WTC11 (cell line): ENCODE results near the gene CLPTM1. TPM values are rescaled to one million over a fixed set of nuclear protein-coding genes. Genes with fewer than 3 reads are reported as not detected.

Source experiments
- ATAC-seq: fragments of 200-7000 bp; cut with Tn5 transposase; 2 replicates; pipeline ENCODE4 v1.10.0; 2021; ENCODE audit warnings: mild to moderate bottlenecking, moderate library complexity
- CTCF ChIA-PET: fragments of 300-600 bp; sonication (Branson Sonifier 250); formaldehyde crosslinking; loops from one replicate; lab custom pipeline; 2021; ENCODE audit warnings: antibody characterized with exemption; lab: Charles Lee
- POLR2A ChIA-PET: fragments of 350-600 bp; sonication (Branson Sonifier 250); formaldehyde crosslinking; loops from one replicate; lab custom pipeline; 2021; ENCODE audit warnings: antibody characterized with exemption; lab: Charles Lee
- DNase-seq: peaks from one replicate; pipeline ENCODE4 v3.0.0; 2021; ENCODE audit warnings: low spot score
- H3K27ac Mint-ChIP-seq: 2 replicates; pipeline ENCODE4 v1.8.0; 2021; ENCODE audit warnings: mixed read lengths
- H3K27me3 Mint-ChIP-seq: 2 replicates; pipeline ENCODE4 v1.8.0; 2021; ENCODE audit warnings: low read depth, mild to moderate bottlenecking, moderate library complexity, mixed read lengths
- H3K36me3 Mint-ChIP-seq: 2 replicates; pipeline ENCODE4 v1.8.0; 2021; ENCODE audit warnings: mixed read lengths
- H3K4me1 Mint-ChIP-seq: 2 replicates; pipeline ENCODE4 v1.8.0; 2022; ENCODE audit warnings: mixed read lengths
- H3K4me3 Mint-ChIP-seq: 2 replicates; pipeline ENCODE4 v1.8.0; 2021; ENCODE audit warnings: mild to moderate bottlenecking, moderate library complexity, mixed read lengths
- H3K9me3 Mint-ChIP-seq: 2 replicates; pipeline ENCODE4 v1.8.0; 2021; ENCODE audit warnings: mixed read lengths
- CBFB ChIP-seq: sonication (generic); formaldehyde crosslinking; IDR thresholded peaks from 2 replicates; pipeline ENCODE4 v1.8.1; 2022; ENCODE audit warnings: mild to moderate bottlenecking, low read depth, missing genetic modification reagents
- CREB1 ChIP-seq: sonication (generic); formaldehyde crosslinking; IDR thresholded peaks from 2 replicates; pipeline ENCODE4 v1.8.0; 2023; ENCODE audit warnings: mild to moderate bottlenecking, missing genetic modification reagents
- E2F4 ChIP-seq: sonication (generic); formaldehyde crosslinking; IDR thresholded peaks from 2 replicates; pipeline ENCODE4 v1.8.1; 2022; ENCODE audit warnings: low read depth, mild to moderate bottlenecking, moderate library complexity, missing genetic modification reagents, borderline replicate concordance
- E2F5 ChIP-seq: sonication (generic); formaldehyde crosslinking; IDR thresholded peaks from 2 replicates; pipeline ENCODE4 v1.8.1; 2022; ENCODE audit warnings: mild to moderate bottlenecking, moderate library complexity, missing genetic modification reagents
- ELF4 ChIP-seq: sonication (generic); formaldehyde crosslinking; IDR thresholded peaks from 2 replicates; pipeline ENCODE4 v1.8.1; 2022; ENCODE audit warnings: low read depth, mild to moderate bottlenecking, moderate library complexity, missing genetic modification reagents
- EMX1 ChIP-seq: fragments of 250-450 bp; sonication (Bioruptor Pico); IDR thresholded peaks from 2 replicates; pipeline ENCODE4 v1.8.0; 2021; ENCODE audit warnings: mild to moderate bottlenecking
- JUN ChIP-seq: sonication (generic); formaldehyde crosslinking; IDR thresholded peaks from 2 replicates; pipeline ENCODE4 v1.8.0; 2023; ENCODE audit warnings: mild to moderate bottlenecking, missing genetic modification reagents
- NFE2L1 ChIP-seq: sonication (generic); formaldehyde crosslinking; IDR thresholded peaks from 2 replicates; pipeline ENCODE4 v1.8.1; 2023; ENCODE audit warnings: missing genetic modification reagents
- RELA ChIP-seq: sonication (generic); formaldehyde crosslinking; IDR thresholded peaks from 2 replicates; pipeline ENCODE4 v1.8.1; 2022; ENCODE audit warnings: missing genetic modification reagents, mild to moderate bottlenecking, borderline replicate concordance
- SP1 ChIP-seq: sonication (generic); formaldehyde crosslinking; conservative IDR thresholded peaks from 2 replicates; pipeline ENCODE4 v1.8.1; 2022; ENCODE audit warnings: missing genetic modification reagents
- TCF7 ChIP-seq: sonication (generic); formaldehyde crosslinking; IDR thresholded peaks from 2 replicates; pipeline ENCODE4 v1.8.0; 2022; ENCODE audit warnings: mild to moderate bottlenecking, low read depth, missing genetic modification reagents, moderate library complexity
- TP53 ChIP-seq: sonication (generic); formaldehyde crosslinking; IDR thresholded peaks from 2 replicates; pipeline ENCODE4 v1.8.1; 2023; ENCODE audit warnings: mild to moderate bottlenecking, missing genetic modification reagents
- ZNF219 ChIP-seq: sonication (generic); formaldehyde crosslinking; IDR thresholded peaks from 2 replicates; pipeline ENCODE4 v1.8.0; 2023; ENCODE audit warnings: missing genetic modification reagents, mild to moderate bottlenecking, borderline replicate concordance
- ZNF232 ChIP-seq: sonication (generic); formaldehyde crosslinking; IDR thresholded peaks from 2 replicates; pipeline ENCODE4 v1.8.0; 2022; ENCODE audit warnings: mild to moderate bottlenecking, missing genetic modification reagents
- ZNF263 ChIP-seq: sonication (generic); formaldehyde crosslinking; IDR thresholded peaks from 2 replicates; pipeline ENCODE4 v1.8.1; 2022; ENCODE audit warnings: low read depth, mild to moderate bottlenecking, moderate library complexity, missing genetic modification reagents
- ZNF671 ChIP-seq: fragments of 250-450 bp; sonication (Bioruptor Pico); IDR thresholded peaks from 2 replicates; pipeline ENCODE4 v1.8.0; 2021; ENCODE audit warnings: mild to moderate bottlenecking
- total RNA-seq: library from RNA; stranded (reverse); gene quantifications from 3 replicates; pipeline ENCODE4 v1.2.3, GENCODE V29; 2021
- TF ChIP-seq, protein P1 (sequence below): sonication (generic); formaldehyde crosslinking; IDR thresholded peaks from 2 replicates; pipeline ENCODE4 v1.8.0; 2022; ENCODE audit warnings: mild to moderate bottlenecking, missing genetic modification reagents
- TF ChIP-seq, protein P2 (sequence below): fragments of 250-450 bp; sonication (Bioruptor Pico); IDR thresholded peaks from 2 replicates; pipeline ENCODE4 v1.9.0; 2021; ENCODE audit warnings: mild to moderate bottlenecking
- TF ChIP-seq, protein P3 (sequence below): sonication (generic); formaldehyde crosslinking; conservative IDR thresholded peaks from 2 replicates; pipeline ENCODE4 v1.8.1; 2022; ENCODE audit warnings: mild to moderate bottlenecking, missing genetic modification reagents
- TF ChIP-seq, protein P4 (sequence below): sonication (generic); formaldehyde crosslinking; IDR thresholded peaks from 2 replicates; pipeline ENCODE4 v1.8.0; 2023; ENCODE audit warnings: mild to moderate bottlenecking, missing genetic modification reagents
- TF ChIP-seq, protein P5 (sequence below): sonication (generic); formaldehyde crosslinking; conservative IDR thresholded peaks from 2 replicates; pipeline ENCODE4 v1.8.1; 2023; ENCODE audit warnings: mild to moderate bottlenecking, low read depth, missing genetic modification reagents, moderate library complexity

The CLPTM1 gene
- total RNA-seq, 1 experiment from 2014 or later = 85.6 TPM

DNA sequence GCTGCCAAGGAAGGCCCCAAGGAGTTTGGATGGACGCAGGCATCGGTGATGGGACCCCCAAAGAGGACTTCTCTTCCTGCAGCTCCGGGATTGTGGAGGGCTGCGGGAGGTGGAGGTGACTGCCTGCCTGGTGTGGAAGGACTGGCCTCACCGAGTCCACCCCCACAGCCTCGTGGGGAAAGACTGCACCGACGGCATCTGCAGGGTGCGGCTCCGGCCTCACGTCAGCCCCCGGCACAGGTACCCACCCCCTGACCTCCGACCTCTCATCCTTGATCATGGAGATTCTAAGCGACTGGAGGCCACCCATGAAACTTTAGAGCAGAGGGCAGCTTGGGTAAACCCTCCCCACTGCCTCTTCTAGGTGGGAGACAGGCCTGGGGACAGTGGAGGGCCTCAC, 66.8 kb downstream of the CLPTM1 start (continued):
- TF ChIP-seq E2F5 (CRISPR knock-in tag) (no peak), RELA (CRISPR knock-in tag) (no peak), ZNF219 (CRISPR knock-in tag) (no peak), NFE2L1 (CRISPR knock-in tag) (no peak), TP53 (CRISPR knock-in tag) (no peak)
- TF ChIP-seq, protein P1, sequence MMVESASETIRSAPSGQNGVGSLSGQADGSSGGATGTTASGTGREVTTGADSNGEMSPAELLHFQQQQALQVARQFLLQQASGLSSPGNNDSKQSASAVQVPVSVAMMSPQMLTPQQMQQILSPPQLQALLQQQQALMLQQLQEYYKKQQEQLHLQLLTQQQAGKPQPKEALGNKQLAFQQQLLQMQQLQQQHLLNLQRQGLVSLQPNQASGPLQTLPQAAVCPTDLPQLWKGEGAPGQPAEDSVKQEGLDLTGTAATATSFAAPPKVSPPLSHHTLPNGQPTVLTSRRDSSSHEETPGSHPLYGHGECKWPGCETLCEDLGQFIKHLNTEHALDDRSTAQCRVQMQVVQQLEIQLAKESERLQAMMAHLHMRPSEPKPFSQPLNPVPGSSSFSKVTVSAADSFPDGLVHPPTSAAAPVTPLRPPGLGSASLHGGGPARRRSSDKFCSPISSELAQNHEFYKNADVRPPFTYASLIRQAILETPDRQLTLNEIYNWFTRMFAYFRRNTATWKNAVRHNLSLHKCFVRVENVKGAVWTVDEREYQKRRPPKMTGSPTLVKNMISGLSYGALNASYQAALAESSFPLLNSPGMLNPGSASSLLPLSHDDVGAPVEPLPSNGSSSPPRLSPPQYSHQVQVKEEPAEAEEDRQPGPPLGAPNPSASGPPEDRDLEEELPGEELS (CRISPR knock-in tag) = no peak

- ChIA-PET POLR2A (no interaction called here), CTCF (interaction anchor here (1.7 kb wide), 1 partner anchor 37 kb away, joined by 4 read pairs; no protein-coding TSS in a partner anchor)
- Mint-ChIP-seq H3K27me3 (no peaks in the 10 kb centered on the region; the same call in 1 of the 2 replicates), H3K36me3 (0 out of 2 replicates have a peak, but pooled peaks cover 3% of the 10 kb centered on the region), H3K4me3 (no peak overlapping the region), H3K27ac (no peak overlapping the region), H3K4me1 (peaks cover 8% of the 10 kb centered on the region), H3K9me3 (peaks cover 4% of the 10 kb centered on the region)
- no peak for DNase-seq
- no peak for TF ChIP-seq E2F4 (CRISPR knock-in tag)
- TF ChIP-seq, protein P2, sequence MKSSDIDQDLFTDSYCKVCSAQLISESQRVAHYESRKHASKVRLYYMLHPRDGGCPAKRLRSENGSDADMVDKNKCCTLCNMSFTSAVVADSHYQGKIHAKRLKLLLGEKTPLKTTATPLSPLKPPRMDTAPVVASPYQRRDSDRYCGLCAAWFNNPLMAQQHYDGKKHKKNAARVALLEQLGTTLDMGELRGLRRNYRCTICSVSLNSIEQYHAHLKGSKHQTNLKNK (CRISPR knock-in tag) = no peak
- TF ChIP-seq RELA (CRISPR knock-in tag) = no peak
- no peak for TF ChIP-seq ZNF232 (CRISPR knock-in tag)
- no peak for TF ChIP-seq SP1 (CRISPR knock-in tag)
- TF ChIP-seq, protein P3, sequence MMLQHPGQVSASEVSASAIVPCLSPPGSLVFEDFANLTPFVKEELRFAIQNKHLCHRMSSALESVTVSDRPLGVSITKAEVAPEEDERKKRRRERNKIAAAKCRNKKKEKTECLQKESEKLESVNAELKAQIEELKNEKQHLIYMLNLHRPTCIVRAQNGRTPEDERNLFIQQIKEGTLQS (CRISPR knock-in tag) = no peak
- TF ChIP-seq TP53 (CRISPR knock-in tag) = no peak
- TF ChIP-seq TCF7 (CRISPR knock-in tag) = no peak
- TF ChIP-seq CBFB (CRISPR knock-in tag) = no peak
- no peak for TF ChIP-seq ELF4
- TF ChIP-seq ZNF671 (CRISPR knock-in tag) = no peak
- no peak for TF ChIP-seq CREB1 (CRISPR knock-in tag)
- TF ChIP-seq ZNF263 (CRISPR knock-in tag) = no peak
- TF ChIP-seq, protein P4, sequence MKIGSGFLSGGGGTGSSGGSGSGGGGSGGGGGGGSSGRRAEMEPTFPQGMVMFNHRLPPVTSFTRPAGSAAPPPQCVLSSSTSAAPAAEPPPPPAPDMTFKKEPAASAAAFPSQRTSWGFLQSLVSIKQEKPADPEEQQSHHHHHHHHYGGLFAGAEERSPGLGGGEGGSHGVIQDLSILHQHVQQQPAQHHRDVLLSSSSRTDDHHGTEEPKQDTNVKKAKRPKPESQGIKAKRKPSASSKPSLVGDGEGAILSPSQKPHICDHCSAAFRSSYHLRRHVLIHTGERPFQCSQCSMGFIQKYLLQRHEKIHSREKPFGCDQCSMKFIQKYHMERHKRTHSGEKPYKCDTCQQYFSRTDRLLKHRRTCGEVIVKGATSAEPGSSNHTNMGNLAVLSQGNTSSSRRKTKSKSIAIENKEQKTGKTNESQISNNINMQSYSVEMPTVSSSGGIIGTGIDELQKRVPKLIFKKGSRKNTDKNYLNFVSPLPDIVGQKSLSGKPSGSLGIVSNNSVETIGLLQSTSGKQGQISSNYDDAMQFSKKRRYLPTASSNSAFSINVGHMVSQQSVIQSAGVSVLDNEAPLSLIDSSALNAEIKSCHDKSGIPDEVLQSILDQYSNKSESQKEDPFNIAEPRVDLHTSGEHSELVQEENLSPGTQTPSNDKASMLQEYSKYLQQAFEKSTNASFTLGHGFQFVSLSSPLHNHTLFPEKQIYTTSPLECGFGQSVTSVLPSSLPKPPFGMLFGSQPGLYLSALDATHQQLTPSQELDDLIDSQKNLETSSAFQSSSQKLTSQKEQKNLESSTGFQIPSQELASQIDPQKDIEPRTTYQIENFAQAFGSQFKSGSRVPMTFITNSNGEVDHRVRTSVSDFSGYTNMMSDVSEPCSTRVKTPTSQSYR (CRISPR knock-in tag) = no peak
- TF ChIP-seq ZNF219 (CRISPR knock-in tag) = no peak
- TF ChIP-seq, protein P5, sequence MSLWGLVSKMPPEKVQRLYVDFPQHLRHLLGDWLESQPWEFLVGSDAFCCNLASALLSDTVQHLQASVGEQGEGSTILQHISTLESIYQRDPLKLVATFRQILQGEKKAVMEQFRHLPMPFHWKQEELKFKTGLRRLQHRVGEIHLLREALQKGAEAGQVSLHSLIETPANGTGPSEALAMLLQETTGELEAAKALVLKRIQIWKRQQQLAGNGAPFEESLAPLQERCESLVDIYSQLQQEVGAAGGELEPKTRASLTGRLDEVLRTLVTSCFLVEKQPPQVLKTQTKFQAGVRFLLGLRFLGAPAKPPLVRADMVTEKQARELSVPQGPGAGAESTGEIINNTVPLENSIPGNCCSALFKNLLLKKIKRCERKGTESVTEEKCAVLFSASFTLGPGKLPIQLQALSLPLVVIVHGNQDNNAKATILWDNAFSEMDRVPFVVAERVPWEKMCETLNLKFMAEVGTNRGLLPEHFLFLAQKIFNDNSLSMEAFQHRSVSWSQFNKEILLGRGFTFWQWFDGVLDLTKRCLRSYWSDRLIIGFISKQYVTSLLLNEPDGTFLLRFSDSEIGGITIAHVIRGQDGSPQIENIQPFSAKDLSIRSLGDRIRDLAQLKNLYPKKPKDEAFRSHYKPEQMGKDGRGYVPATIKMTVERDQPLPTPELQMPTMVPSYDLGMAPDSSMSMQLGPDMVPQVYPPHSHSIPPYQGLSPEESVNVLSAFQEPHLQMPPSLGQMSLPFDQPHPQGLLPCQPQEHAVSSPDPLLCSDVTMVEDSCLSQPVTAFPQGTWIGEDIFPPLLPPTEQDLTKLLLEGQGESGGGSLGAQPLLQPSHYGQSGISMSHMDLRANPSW (CRISPR knock-in tag) = no peak
- no peak for TF ChIP-seq EMX1 (CRISPR knock-in tag)
- TF ChIP-seq JUN (CRISPR knock-in tag) = no peak
- no peak for ATAC-seq
These were observed 67.9 kb downstream of the CLPTM1 start for GRCh38 chr19:45023048-45023447.
